C4-2B (cell line): ENCODE data around the gene IFT57.

ENCODE experiments used
- H3K27ac ChIP-seq: fragments of 450-650 bp; 2 replicates; pipeline ENCODE4 v1.5.1; 2017
- CTCF ChIP-seq: fragments of 450-650 bp; conservative IDR thresholded peaks from 2 replicates; pipeline ENCODE4 v1.5.1; 2017; ENCODE audit warnings: mild to moderate bottlenecking
- ZFX ChIP-seq: fragments of 450-650 bp; IDR thresholded peaks from 2 replicates; pipeline ENCODE4 v1.6.1; 2017

IFT57 gene

GRCh38 chr3:108183971-108184370 is 38.3 kb downstream of the IFT57 start:
- no peak for TF ChIP-seq ZFX
- no peak for TF ChIP-seq CTCF
- H3K27ac ChIP-seq: no peak overlapping the region

DNA sequence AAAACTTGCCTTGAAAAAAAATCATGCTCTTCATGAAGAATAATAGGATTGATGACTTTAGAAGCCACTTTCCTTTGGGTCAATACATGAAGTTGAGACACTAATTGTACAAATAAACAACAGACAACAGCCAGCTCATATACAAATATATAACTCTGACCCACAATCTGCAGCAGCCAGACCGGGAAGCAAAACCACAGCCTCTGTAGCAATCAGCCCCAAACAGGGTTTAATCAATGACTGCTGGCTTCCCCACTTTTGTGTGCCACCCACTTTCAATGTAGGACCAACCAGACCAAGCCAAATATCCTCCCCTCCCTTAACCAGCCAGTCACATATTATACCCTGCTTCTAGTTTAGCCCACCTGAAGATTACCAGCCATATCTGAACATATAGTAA is 39.0 kb downstream of the IFT57 start:
- no peak overlapping the region for H3K27ac ChIP-seq
- TF ChIP-seq ZFX: no peak
- no peak for TF ChIP-seq CTCF

- no peak overlapping the region for H3K27ac ChIP-seq
- TF ChIP-seq CTCF (no peak), ZFX (no peak)
These were observed 39.9 kb downstream of the IFT57 start for GRCh38 chr3:108182339-108182738.

DNA sequence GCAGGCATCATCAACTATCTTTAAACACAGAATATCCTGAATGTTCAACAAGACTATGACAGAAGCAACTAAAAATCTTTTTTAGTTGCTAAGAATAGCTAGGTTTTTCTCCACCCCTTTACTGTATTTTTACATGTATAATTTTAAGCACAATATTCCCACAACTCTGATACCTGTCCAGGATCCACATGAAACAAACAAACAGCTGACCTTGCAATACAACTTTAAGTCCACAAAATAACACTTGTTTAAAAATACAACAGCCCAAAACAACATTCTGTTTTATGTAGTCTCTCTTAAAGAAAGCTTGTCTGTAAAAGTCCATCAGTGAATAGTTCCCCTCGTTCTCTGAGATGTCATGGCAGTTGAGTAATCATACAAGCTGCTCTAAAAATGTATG is 41.1 kb downstream of the IFT57 start:
- no peak for TF ChIP-seq ZFX
- TF ChIP-seq CTCF: no peak
- no peak overlapping the region for H3K27ac ChIP-seq

DNA sequence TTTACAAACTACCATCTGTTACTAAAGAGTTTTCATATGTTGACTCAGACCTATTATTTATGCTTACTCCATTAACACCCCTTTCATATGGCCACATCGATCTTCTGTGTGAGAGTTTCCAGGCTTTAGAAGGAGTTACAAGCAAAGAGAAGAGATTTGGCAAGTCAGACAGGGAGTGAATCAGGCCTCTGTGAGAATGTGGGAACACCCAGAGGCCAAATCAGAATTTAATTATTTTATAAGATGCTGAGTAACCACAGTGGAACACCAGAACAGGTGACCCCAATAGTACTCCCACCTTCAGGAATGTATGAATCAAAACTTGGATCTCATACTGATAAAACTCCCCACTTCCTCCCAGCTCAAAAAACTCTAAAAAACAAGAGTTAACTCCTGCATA is 42.0 kb downstream of the IFT57 start:
- TF ChIP-seq CTCF (no peak), ZFX (no peak)
- H3K27ac ChIP-seq: no peak overlapping the region

GRCh38 chr3:108178676-108179075 is 43.5 kb downstream of the IFT57 start:
- no peak overlapping the region for H3K27ac ChIP-seq

DNA sequence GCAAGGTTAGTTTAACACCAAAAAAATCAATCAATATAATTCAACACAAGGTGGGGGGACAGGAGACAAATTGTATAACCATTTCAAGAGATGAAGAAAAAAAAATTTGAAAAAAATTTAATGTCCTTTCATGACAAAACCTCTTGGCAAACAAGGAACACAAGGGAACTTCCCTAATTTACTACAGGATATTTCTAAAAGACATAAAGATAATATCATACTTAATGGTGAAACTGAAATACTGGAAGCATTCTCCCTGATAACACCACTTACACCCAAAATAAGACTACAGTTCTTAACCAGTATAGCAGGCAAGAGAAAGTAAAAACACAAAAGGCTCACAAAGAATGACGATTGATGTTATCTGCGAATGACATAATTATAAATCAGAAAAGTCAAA is 44.7 kb downstream of the IFT57 start:
- no peak overlapping the region for H3K27ac ChIP-seq
- TF ChIP-seq ZFX: no peak
- no peak for TF ChIP-seq CTCF

More at GRCh38 chr3:108178676-108179075, 43.5 kb downstream of the IFT57 start:
- TF ChIP-seq CTCF (no peak), ZFX (no peak)
